ENCODE measurements around the gene LMLN. TPM values are rescaled to one million over a fixed set of nuclear protein-coding genes. Genes with fewer than 3 reads are reported as not detected.

LMLN gene
- total RNA-seq, 1 experiment from 2014 or later = 17.4 TPM

DNA sequence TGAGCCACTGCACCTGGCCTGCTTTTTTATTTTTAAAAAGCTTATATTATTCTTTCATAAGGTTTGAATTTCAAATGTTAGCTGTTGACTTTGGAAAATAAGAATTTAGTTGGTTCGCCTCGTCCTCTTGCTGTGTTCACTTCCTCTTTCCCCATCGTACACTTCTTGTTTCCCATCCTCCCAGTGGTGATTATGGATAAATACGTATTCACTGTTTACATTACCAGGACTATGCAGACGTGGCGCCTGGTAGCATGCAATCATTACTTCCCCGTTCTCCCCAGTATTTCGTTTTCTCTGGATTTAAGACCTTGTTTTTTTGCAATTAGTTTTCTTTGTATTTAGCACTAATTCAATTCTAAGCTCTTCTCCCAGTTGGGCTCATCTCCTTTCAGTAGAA is 70.1 kb downstream of the LMLN start:
- POLR2A ChIA-PET (ENCODE audit: low non-redundant PET) = no interaction called here
- Histone ChIP-seq H3K4me1 (ENCODE audit: insufficient read depth, low read length, poor library complexity, severe bottlenecking) (no peaks in the 10 kb centered on the region), H3K36me3 (ENCODE audit: insufficient read depth, low read length, poor library complexity, severe bottlenecking) (no peaks in the 10 kb centered on the region), H3K27me3 (replicated peaks; ENCODE audit: insufficient read depth, low read depth, low read length, poor library complexity) (no peaks in the 10 kb centered on the region), H3K27ac (ENCODE audit: low read depth, low read length, poor library complexity, severe bottlenecking) (no peak overlapping the region), H3K9me3 (ENCODE audit: low read depth, low read length, poor library complexity, severe bottlenecking) (no peaks in the 10 kb centered on the region), H3K4me3 (ENCODE audit: low read depth, low read length, poor library complexity, severe bottlenecking) (no peak overlapping the region)
- TF ChIP-seq, protein P1, sequence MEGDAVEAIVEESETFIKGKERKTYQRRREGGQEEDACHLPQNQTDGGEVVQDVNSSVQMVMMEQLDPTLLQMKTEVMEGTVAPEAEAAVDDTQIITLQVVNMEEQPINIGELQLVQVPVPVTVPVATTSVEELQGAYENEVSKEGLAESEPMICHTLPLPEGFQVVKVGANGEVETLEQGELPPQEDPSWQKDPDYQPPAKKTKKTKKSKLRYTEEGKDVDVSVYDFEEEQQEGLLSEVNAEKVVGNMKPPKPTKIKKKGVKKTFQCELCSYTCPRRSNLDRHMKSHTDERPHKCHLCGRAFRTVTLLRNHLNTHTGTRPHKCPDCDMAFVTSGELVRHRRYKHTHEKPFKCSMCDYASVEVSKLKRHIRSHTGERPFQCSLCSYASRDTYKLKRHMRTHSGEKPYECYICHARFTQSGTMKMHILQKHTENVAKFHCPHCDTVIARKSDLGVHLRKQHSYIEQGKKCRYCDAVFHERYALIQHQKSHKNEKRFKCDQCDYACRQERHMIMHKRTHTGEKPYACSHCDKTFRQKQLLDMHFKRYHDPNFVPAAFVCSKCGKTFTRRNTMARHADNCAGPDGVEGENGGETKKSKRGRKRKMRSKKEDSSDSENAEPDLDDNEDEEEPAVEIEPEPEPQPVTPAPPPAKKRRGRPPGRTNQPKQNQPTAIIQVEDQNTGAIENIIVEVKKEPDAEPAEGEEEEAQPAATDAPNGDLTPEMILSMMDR (conservative IDR thresholded peaks at IDR 0.05; ENCODE audit: low read depth, low read length) = no peak
- TF ChIP-seq EZH2 (IDR thresholded peaks at IDR 0.05; ENCODE audit: borderline replicate concordance, low read depth, low read length, poor library complexity, severe bottlenecking) = no peak
- BruUV-seq (replicated peaks) = no TSS peak
- intact Hi-C loops (cut with micrococcal nuclease; ENCODE audit: unreplicated experiment) = no loop called here
- CTCF ChIA-PET = no interaction called here
- no peak for DNase-seq (ENCODE audit: low spot score)

DNA sequence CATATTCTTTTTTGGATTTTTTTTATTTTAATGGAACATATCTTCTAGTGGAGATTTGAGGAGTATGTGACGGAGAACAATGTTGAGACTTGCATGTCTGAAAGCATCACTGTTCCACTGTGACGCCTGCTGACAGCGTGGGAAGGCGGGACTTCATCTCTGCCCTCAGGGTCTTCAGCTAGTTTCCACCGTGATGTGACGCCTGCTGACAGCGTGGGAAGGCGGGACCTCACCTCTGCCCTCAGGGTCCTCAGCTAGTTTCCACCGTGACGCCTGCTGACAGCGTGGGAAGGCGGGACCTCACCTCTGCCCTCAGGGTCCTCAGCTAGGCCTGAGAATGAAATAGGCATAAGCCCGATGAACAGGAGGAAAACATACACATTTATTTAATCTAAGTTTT is 70.7 kb downstream of the LMLN start:
- ChIA-PET CTCF (no interaction called here), POLR2A (ENCODE audit: low non-redundant PET) (no interaction called here)
- no peak for DNase-seq (ENCODE audit: low spot score)
- Histone ChIP-seq H3K4me1 (ENCODE audit: insufficient read depth, low read length, poor library complexity, severe bottlenecking) (no peaks in the 10 kb centered on the region), H3K4me3 (ENCODE audit: low read depth, low read length, poor library complexity, severe bottlenecking) (no peak overlapping the region), H3K36me3 (ENCODE audit: insufficient read depth, low read length, poor library complexity, severe bottlenecking) (no peaks in the 10 kb centered on the region), H3K9me3 (ENCODE audit: low read depth, low read length, poor library complexity, severe bottlenecking) (no peaks in the 10 kb centered on the region), H3K27ac (ENCODE audit: low read depth, low read length, poor library complexity, severe bottlenecking) (no peak overlapping the region), H3K27me3 (replicated peaks; ENCODE audit: insufficient read depth, low read depth, low read length, poor library complexity) (no peaks in the 10 kb centered on the region)
- intact Hi-C loops (cut with micrococcal nuclease; ENCODE audit: unreplicated experiment) = no loop called here
- TF ChIP-seq, protein P1 (conservative IDR thresholded peaks at IDR 0.05; ENCODE audit: low read depth, low read length) = no peak
- TF ChIP-seq EZH2 (IDR thresholded peaks at IDR 0.05; ENCODE audit: borderline replicate concordance, low read depth, low read length, poor library complexity, severe bottlenecking) = no peak
- BruUV-seq (replicated peaks) = no TSS peak

DNA sequence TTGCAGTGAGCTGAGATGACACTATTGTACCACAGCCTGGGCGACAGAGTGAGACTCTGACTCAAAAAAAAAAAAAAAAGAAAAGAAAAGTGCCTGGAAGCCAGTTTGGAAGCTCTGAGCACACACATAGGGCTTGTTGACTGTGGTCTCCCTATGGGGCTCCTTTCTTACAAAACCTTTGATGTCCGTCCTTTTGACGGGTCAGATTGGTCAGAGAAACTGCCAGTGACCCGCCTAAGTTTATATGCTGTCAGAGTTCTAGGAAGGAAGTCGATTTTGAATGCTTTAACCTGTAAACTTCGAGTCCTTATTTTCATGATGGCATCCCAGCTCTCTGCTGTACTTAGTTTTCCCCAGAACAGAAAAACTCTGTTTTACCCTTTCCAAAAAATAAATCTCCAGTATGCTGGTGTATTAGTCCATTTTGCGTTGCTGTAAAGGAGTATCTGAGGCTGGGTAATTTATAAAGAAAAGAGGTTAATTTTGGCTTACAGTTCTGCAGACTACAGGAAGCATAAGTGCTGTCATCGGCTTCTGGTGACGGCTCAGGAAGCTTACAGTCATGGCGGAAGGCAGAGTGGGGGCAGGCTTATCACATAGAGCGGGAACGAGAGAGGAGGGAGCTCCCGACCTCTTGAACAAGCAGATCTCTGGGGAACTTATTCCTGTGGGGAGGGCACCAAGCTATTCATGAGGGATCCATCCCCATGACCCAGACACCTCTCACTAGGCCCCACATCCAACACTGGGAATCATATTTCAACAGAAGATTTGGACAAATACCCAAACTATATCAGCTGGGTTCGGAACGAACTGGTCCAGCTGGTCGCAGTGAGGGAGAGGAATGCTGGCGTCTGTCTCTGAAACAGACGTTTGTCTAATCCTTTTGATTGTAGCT is 72.3 kb downstream of the LMLN start:
- ChIA-PET CTCF (no interaction called here), POLR2A (ENCODE audit: low non-redundant PET) (no interaction called here)
- TF ChIP-seq, protein P1 (conservative IDR thresholded peaks at IDR 0.05; ENCODE audit: low read depth, low read length) = no peak
- no peak for TF ChIP-seq EZH2 (IDR thresholded peaks at IDR 0.05; ENCODE audit: borderline replicate concordance, low read depth, low read length, poor library complexity, severe bottlenecking)
- BruUV-seq (replicated peaks) = no TSS peak
- no peak overlapping the region for H3K27ac ChIP-seq (ENCODE audit: low read depth, low read length, poor library complexity, severe bottlenecking)
- DNase-seq (ENCODE audit: low spot score) = no peak
- H3K4me1 ChIP-seq (ENCODE audit: insufficient read depth, low read length, poor library complexity, severe bottlenecking) = no peaks in the 10 kb centered on the region
- H3K4me3 ChIP-seq (ENCODE audit: low read depth, low read length, poor library complexity, severe bottlenecking) = no peak overlapping the region
- no peaks in the 10 kb centered on the region for H3K9me3 ChIP-seq (ENCODE audit: low read depth, low read length, poor library complexity, severe bottlenecking)
- intact Hi-C loops (cut with micrococcal nuclease; ENCODE audit: unreplicated experiment) = no loop called here
- no peaks in the 10 kb centered on the region for H3K36me3 ChIP-seq (ENCODE audit: insufficient read depth, low read length, poor library complexity, severe bottlenecking)
- no peaks in the 10 kb centered on the region for H3K27me3 ChIP-seq (replicated peaks; ENCODE audit: insufficient read depth, low read depth, low read length, poor library complexity)

Data from A673 (cell line).